ENCODE results near the gene TOR1A.
A peak's percentile ranks its signal among the peaks of the same experiment; 100 is the strongest.
"Not testable (repeated sequence)": the region's sequence is repeated elsewhere in the genome, so short reads cannot be mapped to it uniquely, and the experiment has no call there.

Gene TOR1A

DNA sequence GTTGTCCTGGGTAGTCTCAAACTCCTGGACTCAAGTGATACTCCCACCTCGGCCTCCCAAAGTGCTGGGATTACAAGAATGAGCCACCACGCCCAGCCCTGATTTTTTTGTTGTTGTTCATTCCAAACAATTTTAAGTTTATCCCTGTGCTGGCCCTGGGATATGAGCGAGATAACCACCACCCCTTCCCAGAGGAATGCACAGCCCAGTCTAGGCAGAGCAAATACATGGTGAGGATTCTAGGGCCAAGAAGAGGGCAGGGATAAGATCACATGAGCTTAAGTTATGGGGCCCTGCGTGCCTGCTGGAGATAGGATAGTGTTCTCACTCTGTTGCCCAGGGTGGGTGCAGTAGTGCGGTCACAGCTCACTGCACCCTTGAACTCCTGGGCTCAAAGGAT lies 42.0 kb downstream of the TOR1A start:
- no peak for DNase-seq

DNA sequence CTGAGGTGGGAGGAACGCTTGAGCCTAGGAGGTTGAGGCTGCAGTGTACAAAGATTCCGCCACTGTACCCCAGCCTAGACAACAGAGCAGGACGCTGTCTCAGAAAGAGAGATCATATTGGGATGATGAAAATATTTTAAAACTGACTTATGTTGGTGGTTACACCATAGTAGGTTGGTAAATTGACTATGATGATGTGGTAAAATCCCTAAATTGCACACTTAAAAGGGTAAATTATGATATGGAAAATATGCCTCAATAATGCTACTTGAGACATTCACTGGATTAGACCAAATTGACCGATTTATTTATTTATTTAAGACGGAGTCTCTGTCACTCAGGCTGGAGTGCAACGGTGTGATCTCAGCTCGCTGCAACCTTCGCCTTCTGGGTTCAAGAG lies 42.8 kb downstream of the TOR1A start:
- no peak for DNase-seq

DNA sequence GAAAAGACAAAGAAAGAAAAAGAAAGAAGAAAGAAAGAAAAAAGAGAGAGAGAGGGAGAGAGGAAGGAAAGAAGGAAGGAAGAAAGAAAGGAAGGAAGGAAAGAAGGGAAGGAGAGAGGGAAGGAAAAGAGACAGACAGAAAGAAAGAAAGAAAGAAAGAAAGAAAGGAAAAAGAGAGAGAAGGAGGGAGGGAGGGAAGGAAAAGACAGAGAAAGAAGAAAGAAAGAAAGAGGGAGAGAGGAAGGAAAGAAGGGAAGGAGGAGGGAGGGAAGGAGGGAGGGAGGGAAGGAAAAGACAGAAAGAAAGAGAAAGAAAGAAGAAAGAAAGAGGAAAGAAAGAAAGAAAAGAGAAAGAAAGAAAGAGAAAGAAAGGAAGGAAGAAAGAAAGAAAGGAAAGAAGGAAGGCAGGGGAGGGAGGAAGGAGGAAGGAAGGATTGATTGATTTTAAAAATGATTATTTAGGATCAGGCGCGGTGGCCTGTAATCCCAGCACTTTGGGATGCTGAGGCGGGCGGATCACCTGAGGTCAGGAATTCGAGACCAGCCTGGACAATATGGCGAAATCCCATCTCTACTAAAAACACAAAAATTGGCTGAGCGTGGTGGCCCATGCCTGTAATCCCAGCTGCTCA lies 44.3 kb downstream of the TOR1A start:
- no peak for DNase-seq

DNA sequence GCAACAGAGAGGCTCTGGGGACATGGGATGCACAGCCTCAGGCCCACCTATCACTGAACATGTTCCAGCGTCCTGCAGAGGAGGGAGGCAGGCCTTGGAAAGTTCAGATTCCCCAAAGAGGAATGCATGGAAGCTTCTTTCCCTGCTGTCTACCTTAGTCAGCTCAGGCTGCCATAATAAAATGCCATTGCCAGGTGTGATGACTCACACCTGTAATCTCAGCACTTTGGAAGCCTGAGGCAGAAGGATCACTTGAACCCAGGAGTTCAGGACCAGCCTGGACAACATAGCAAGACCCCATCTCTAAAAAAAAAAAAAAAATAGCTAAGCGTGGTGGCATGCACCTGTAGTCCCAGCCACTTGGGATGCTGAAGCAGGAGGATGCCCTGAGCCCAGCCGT lies 45.5 kb downstream of the TOR1A start:
- no peak for DNase-seq

DNA sequence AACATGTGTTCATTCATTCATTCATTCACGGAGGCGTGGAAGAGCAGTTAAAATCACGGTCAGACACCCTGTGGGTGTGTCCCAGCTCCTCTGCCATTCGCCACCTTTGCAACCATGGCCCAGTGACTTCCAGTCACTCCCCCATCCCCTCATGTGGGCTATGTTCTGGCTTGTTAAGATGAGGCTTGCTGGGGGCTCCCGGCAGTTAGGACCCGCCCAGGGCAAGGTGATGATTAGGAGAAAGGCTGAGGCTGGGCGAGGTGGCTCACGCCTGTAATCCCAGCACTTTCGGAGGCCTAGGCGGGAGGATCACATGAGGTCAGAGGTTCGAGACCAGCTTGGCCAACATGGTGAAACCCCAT lies 46.2 kb downstream of the TOR1A start:
- peak in 1 of 4 experiments; percentile 37 for DNase-seq

DNA sequence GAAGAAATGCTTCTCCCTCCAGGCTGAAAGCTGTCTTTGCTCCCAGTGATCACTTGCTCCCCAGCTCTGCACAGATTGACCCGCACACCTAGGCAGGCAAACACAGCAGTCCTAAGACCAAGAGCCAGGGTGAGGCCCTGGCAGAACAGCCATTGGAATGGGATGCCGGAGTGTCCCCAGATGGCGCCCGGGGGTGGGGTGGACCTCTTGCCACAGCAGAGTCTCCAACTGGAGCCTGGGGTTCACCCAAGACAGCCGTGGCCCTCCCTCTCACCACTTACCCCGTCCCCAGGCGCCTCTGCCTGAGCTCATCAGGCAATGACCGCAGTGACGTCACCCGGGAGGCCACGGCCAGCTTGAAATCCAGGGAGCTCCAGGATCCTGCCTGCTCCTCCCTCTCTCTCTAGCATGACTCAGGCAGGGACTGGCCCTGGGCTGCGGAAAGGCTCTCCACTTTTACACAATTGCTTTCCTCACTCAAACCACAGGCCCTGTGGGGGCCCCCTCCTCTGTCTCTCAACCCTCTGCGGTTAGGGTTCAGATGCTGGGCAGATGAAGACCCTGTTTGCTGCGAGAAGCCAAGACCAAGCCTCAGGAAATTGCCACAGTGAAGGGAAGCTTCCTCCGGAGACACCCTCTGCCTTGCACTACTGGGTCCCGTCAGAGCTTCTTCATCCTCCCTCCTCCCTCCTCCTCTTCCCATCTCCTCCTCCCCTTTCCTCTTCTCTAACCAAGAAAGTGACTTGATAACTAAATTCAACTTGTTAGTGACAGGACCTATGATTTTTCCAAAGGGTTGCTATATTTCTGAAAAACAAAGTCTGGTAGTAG lies 46.8 kb downstream of the TOR1A start:
- peak; percentile 98 to 100 (median 98) for DNase-seq

DNA sequence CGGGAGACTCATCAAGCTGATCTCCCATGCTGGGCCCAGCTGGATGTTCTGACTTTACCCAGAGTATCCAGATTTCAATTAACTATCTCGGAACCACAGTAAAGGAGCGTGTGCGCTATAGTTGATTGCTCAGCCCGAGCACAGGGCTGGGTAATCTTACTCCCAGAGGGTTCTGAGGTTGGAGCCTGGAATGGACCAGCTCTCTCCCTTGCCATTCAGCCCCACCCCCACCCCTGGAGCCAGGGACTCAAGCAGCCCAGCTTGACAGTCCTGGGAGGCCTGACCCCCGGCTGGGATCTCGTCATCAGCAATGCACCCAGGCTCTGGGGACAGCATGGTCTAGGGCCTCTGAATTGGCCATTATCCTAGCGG lies 47.4 kb downstream of the TOR1A start:
- DNase-seq = no peak

DNA sequence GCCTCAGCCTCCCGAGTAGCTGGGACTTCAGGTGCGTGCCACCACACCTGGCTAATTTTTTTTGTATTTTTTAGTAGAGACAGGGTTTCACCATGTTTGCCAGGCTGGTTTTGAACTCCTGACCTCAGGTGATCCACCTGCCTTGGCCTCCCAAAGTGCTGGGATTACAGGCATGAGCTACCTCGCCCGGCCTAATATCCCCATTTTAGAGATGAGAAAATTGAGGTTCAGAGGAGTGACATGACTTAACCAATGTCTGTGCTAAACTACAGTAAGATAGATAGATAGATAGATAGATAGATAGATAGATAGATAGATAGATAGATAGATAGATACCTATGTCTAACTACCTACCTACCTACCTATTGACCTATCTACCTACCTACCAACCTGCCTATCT lies 47.8 kb downstream of the TOR1A start:
- DNase-seq = not testable (repeated sequence)

DNA sequence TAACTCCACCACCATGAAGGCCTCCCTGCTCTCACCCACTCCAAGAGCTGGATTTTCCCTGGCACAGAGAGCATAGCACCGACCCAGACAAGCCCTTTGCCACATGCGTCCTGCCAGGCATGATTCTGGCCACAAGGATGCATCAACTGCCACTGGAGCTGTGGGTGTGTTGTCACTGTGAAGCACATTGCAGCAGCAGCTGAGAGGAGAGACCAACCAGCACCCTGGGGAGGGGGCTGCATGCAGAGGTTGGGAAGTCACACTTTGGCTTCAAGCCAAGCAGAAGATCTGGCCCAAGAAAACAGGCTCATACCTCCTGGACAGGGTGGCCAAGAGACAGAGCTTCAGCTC lies 48.5 kb downstream of the TOR1A start:
- DNase-seq = peak in 3 of 4 experiments; percentile 32 to 39 (median 38)

DNA sequence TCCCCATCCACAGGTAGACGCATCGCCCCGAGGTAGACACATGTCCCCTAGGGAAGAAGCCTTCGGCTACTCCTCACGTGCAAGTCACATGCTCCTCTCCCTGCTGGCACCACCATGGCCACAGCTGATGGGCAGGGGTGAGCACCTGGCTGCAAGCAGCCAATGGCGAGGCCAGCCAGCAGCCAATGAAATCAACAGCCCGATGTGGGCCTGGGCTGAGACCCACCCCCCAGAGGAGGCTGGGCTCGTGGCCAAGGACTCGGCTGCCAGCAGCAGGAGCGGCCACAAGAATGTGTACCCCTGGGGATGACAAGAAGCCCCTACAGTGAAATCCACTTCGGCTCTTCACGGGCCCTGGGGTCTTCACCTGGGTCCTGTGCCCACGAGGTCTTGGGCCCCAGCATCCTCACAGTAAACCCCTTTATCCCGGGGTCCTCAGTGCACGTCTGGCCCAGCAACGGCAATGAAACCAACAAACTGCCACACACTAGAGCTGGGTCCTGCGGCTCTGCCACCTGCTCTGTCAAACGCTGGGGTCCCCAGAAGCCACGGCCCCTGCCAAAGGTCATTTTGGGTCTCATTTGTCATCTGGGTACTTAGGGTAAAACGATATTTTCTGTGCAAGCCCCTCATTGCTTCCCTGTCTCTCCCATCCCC lies 49.0 kb downstream of the TOR1A start:
- DNase-seq = no peak

DNA sequence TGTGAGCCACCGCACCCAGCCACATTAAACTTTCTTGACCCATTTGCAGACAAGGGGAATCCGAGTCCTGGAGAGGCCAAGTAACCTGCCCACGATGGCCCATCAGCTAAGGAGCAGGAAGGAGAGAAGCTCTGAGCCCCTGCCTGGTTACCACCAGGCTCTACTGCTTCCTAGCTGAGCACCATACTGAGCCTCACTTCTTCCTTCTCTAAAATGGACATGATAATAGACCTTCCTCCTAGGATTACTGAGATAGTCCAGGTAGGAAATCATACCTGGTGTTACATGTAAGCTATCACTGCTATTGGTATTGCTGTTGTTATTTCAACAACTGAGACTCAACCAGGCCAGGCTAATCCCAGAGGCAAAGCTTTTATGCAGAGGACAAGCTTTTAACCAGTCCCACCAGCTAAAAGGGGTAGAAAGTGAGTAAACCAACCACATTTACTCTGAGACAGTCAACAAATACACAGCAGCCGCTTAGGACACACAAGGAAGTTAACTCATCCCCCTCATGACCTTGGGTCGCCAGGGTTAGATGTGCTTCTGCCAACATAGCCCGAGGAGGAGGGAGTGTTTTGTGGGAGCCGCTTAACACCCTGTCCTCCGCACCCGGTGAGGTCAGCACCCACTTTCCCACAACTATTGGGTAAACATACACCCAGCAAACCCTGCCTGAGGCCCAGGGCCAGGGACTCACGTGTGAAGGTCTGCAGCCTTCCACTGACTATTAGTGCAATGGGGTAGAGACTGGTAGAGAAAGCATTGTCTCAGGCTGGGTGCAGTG lies 50.5 kb downstream of the TOR1A start:
- peak; percentile 95 to 99 (median 96) for DNase-seq

DNA sequence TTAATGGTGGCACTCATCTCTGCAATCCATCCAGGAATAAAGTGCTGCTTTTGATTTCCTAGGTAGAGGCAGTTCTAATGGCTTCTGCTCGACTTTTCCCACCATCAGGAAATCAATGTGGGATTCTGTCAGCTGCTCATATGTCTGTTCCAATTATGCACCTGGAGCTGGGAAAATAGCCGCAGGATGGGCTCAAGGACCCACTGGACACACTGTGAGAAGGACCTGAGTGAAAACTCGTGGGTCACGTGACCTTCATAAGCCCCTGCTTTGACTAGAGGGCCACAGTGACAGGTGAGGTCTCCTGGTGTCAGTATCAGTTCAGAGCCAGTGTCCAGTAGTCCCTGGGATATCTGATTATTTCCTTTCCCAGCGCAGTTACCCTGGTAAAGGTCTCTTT lies 53.2 kb downstream of the TOR1A start:
- no peak for DNase-seq

DNA sequence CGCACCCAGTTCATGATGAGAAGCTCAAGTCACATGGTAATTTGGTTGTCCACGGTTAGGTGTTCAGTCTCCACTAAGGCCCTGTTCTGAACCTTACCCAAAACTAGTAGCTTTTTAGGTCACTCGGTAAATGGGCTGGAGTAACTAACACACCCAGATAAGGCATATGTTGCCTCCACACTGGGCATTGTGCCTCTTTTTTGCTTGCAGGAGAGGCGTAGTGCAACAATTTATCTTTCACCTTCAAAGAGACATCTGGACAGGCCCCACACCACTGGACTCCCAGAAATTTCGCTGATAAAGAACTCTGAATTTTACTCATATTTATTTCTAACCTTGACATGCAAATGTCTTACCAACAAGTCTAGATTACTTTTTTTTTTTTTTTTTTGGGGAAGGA lies 54.3 kb downstream of the TOR1A start:
- no peak for DNase-seq

DNA sequence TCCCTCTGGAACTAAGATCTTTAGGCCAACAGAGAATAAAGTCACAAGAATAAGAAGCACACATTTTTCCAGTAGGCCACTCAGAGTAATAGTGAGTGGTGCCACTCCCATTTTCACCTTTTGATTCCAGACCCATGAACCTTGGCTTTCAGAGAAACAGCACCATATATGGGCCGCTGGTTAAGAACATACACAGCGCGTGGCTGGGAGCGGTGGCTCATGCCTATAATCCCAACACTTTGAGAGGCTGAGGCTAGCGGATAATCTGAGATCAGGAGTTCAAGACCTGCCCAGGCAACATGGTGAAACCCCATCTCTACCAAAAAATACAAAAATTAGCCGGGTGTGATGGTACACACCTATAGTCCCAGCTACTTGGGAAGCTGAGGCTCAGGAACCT lies 55.5 kb downstream of the TOR1A start:
- no peak for DNase-seq

DNA sequence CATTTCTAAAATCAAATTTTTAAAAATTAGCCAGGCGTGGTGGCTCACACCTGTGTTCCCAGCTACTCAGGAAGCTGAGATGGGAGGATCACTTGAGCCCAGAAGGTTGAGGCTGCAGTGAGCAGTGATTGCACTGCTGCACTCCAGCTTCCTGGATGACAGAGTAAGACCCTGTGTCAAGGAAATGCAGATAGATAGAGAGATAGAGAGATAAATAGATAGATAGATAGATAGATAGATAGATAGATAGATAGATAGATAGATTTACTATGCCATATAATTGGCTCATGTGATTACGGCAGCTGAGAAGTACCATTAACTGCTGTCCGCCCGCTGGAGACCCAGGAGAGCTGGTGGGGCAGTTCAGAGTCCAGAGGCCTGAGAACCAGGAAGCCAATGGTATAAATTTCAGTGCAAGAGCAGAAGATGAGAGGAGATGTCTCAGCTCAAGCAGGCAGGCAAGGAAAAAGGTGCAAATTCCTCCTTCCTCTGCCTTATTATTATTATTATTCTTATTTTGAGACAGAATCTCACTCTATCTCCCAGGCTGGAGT lies 58.1 kb downstream of the TOR1A start:
- no peak for DNase-seq

DNA sequence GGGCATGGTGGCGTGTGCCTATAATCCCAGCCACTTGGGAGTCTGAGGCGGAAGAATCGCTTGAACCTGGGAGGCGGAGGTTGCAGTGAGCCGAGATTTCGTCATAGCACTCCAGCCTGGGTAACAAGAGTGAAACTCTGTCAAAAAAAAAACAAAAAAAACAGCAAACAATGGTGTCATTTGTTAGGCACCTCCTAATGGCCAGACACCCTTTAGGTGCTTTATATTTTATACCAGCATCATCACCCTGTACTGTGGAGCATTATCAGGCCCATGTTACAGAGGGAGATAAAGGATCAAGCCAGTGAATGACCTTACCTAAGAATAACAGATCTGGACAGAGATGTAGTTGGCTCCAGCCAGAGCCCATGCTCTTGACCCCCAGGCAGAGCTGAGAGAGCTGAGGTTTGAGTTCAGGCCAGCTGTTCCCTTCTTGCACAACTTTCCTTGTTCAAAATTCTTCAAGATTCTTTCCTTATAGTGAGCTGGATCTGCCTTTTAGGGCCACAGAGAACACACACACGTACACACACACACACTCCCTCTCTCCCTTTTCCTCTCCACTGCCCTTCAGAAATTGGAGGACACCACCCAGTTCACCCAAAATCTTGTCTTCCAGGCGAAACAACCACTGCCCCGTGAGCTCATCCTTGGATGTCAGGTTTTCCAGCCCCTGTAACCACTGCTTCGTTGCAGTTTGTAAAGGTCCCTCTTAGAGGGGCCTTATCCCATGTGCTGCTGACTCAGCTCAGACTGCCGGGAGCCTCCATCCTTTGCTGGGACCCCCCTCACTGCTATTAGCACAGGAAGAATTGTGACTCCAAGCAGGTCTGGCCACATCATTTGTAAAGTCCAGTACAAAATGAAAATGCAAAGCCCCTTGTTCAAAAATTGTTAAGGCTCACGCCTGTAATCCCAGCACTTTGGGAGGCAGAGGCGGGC lies 60.7 kb downstream of the TOR1A start:
- peak in 2 of 4 experiments; percentile 26 to 31 for DNase-seq
